SK-N-MC (cell line): ENCODE results near the gene PTGES.
"Not testable (repeated sequence)": the region's sequence is repeated elsewhere in the genome, so short reads cannot be mapped to it uniquely, and the experiment has no call there.

Experiments
- DNase-seq: peaks from one replicate; pipeline ENCODE4 v3.0.0-alpha.2; 2011; ENCODE audit warnings: low read depth, low spot score
- H3K27ac ChIP-seq: fragments of 200-600 bp; sonication (generic); 2 replicates; pipeline ENCODE4 v1.5.1; 2016; ENCODE audit warnings: mixed run types
- H3K36me3 ChIP-seq: fragments of 200-600 bp; sonication (generic); 2 replicates; pipeline ENCODE4 v1.6.1; 2017; ENCODE audit warnings: antibody characterized with exemption, low read length, mixed read lengths; ENCODE audit not compliant: insufficient read depth
- H3K4me3 ChIP-seq: fragments of 200-600 bp; sonication (generic); 2 replicates; pipeline ENCODE4 v1.5.1; 2016
- H3K9ac ChIP-seq: fragments of 200-600 bp; sonication (generic); 2 replicates; pipeline ENCODE4 v1.8.0; 2017; ENCODE audit warnings: mixed run types, mixed read lengths; ENCODE audit not compliant: insufficient read length
- H3K9me3 ChIP-seq: fragments of 200-600 bp; sonication (generic); 2 replicates; pipeline ENCODE4 v1.6.1; 2017; ENCODE audit warnings: low read depth, mild to moderate bottlenecking, antibody characterized with exemption, low read length, moderate library complexity, mixed read lengths
- EZH2 ChIP-seq: fragments of 200-600 bp; sonication (generic); IDR thresholded peaks from one replicate; pipeline ENCODE4 v1.6.1; 2017; ENCODE audit warnings: antibody characterized with exemption
- FOXP2 ChIP-seq: optimal IDR thresholded peaks from 2 replicates; pipeline ENCODE3; 2011; ENCODE audit warnings: mild to moderate bottlenecking, moderate library complexity; ENCODE audit not compliant: insufficient read depth; ENCODE audit errors: extremely low read length, control extremely low read depth
- POLR2AphosphoS5 ChIP-seq: IDR thresholded peaks from 2 replicates; pipeline ENCODE4 v1.6.1; 2012; ENCODE audit warnings: mild to moderate bottlenecking, low read depth, low read length, borderline replicate concordance

Gene PTGES

GRCh38 chr9:129774791-129775447, 22.1 kb upstream of the PTGES start:
- DNase-seq = no peak
- Histone ChIP-seq H3K4me3 (no peak overlapping the region), H3K36me3 (no peaks in the 10 kb centered on the region), H3K27ac (no peak overlapping the region), H3K9ac (no peak overlapping the region), H3K9me3 (no peaks in the 10 kb centered on the region)
- no peak for TF ChIP-seq EZH2
- TF ChIP-seq FOXP2 = no peak
- TF ChIP-seq POLR2AphosphoS5 = no peak

GRCh38 chr9:129773262-129774048, 20.6 kb upstream of the PTGES start:
- H3K4me3 ChIP-seq = no peak overlapping the region
- H3K9me3 ChIP-seq = no peaks in the 10 kb centered on the region
- H3K36me3 ChIP-seq = no peaks in the 10 kb centered on the region
- TF ChIP-seq POLR2AphosphoS5 (no peak), FOXP2 (no peak), EZH2 (no peak)
- no peak for DNase-seq
- no peak overlapping the region for H3K9ac ChIP-seq
- no peak overlapping the region for H3K27ac ChIP-seq

- no peaks in the 10 kb centered on the region for H3K9me3 ChIP-seq
- H3K27ac ChIP-seq = no peak overlapping the region
- no peak overlapping the region for H3K4me3 ChIP-seq
- DNase-seq = no peak
- no peaks in the 10 kb centered on the region for H3K36me3 ChIP-seq
- H3K9ac ChIP-seq = no peak overlapping the region
- TF ChIP-seq FOXP2 (no peak), POLR2AphosphoS5 (no peak)
These were observed 17.9 kb upstream of the PTGES start for GRCh38 chr9:129770741-129771140.

GRCh38 chr9:129769669-129770068, 16.8 kb upstream of the PTGES start:
- TF ChIP-seq FOXP2 (no peak), POLR2AphosphoS5 (no peak), EZH2 (no peak)
- DNase-seq = no peak
- Histone ChIP-seq H3K36me3 (no peaks in the 10 kb centered on the region), H3K4me3 (no peak overlapping the region), H3K9me3 (no peaks in the 10 kb centered on the region), H3K27ac (no peak overlapping the region), H3K9ac (no peak overlapping the region)

- Histone ChIP-seq H3K36me3 (no peaks in the 10 kb centered on the region), H3K9me3 (no peaks in the 10 kb centered on the region)
- DNase-seq = no peak
These were observed 15.6 kb upstream of the PTGES start for GRCh38 chr9:129768486-129768885.

GRCh38 chr9:129765764-129766317, 13.0 kb upstream of the PTGES start:
- Histone ChIP-seq H3K9me3 (no peaks in the 10 kb centered on the region), H3K27ac (no peak overlapping the region), H3K4me3 (no peak overlapping the region), H3K9ac (no peak overlapping the region), H3K36me3 (no peaks in the 10 kb centered on the region)
- no peak for DNase-seq
- TF ChIP-seq FOXP2 = no peak
- no peak for TF ChIP-seq POLR2AphosphoS5

More at GRCh38 chr9:129768486-129768885, 15.6 kb upstream of the PTGES start:
- TF ChIP-seq POLR2AphosphoS5 (no peak), EZH2 (no peak), FOXP2 (no peak)
- H3K27ac ChIP-seq = no peak overlapping the region
- H3K4me3 ChIP-seq = no peak overlapping the region
- no peak overlapping the region for H3K9ac ChIP-seq

GRCh38 chr9:129762985-129763926, 10.4 kb upstream of the PTGES start:
- no peaks in the 10 kb centered on the region for H3K36me3 ChIP-seq
- no peak for DNase-seq
- no peak overlapping the region for H3K4me3 ChIP-seq
- H3K9ac ChIP-seq = no peak overlapping the region
- no peak overlapping the region for H3K27ac ChIP-seq
- TF ChIP-seq FOXP2 (no peak), POLR2AphosphoS5 (no peak), EZH2 (no peak)
- no peaks in the 10 kb centered on the region for H3K9me3 ChIP-seq

- not testable (repeated sequence) for H3K4me3 ChIP-seq, DNase-seq, H3K9me3 ChIP-seq, H3K27ac ChIP-seq, H3K9ac ChIP-seq, H3K36me3 ChIP-seq
These were observed 9.6 kb upstream of the PTGES start for GRCh38 chr9:129762370-129762984.
